Right ventricle myocardium superior (tissue), 1 donor: ENCODE results near the gene TEX22. TPM values are rescaled to one million over a fixed set of nuclear protein-coding genes. Genes with fewer than 3 reads are reported as not detected.
"Not testable (repeated sequence)": the region's sequence is repeated elsewhere in the genome, so short reads cannot be mapped to it uniquely, and the experiment has no call there.

Source experiments
- ATAC-seq: fragments of 200-7000 bp; cut with Tn5 transposase; one replicate; pipeline ENCODE4 v1.9.1; 2020; ENCODE audit warnings: mild to moderate bottlenecking; ENCODE audit not compliant: poor library complexity
- DNase-seq: peaks from one replicate; pipeline ENCODE4 v3.0.0-alpha.2; 2020
- intact Hi-C: fragments of 100-400 bp; cut with DNase I; formaldehyde crosslinking; loops from one replicate; pipeline ENCODE4 v1.11.2; 2022
- long read RNA-seq: library from polyadenylated mRNA; unstranded; transcript quantifications from one replicate; pipeline ENCODE4 v2.0.0, GENCODE V29; 2021
- total RNA-seq: library from RNA; stranded (reverse); fragmentation: NEBNext Ultra II Directional; extraction: Animal tissue kit (Norgen Biotek cat#: 25700); gene quantifications from one replicate; pipeline ENCODE4 v1.2.1, GENCODE V29; 2021
- donor health status: DM: no; HTN: yes; CAD: no; lungs with severe emphysema.

The TEX22 gene
- 1.9 TPM for total RNA-seq
- long read RNA-seq, partial matches to known transcripts, result 0 of 2 reads
- long read RNA-seq, other reads (novel, unspliced or antisense), result 1 of 2 reads

- peak; percentile 96 for DNase-seq
- ATAC-seq, result peak; percentile 95
- intact Hi-C loops, result no loop called here
Observed at GRCh38 chr14:105398044-105398725, at the start of gene TEX22. TEX22 (plus strand) TSS chr14:105398538; CDS start chr14:105399341, 803 bp downstream.

- no peak for ATAC-seq
- DNase-seq, result no peak
- intact Hi-C loops, result no loop called here
Observed at GRCh38 chr14:105348945-105349699, 49.2 kb upstream of the TEX22 start.

GRCh38 chr14:105349992-105350391, 48.3 kb upstream of the TEX22 start:
- no peak for ATAC-seq

GRCh38 chr14:105350450-105351244, 47.7 kb upstream of the TEX22 start:
- ATAC-seq (no peak), DNase-seq (no peak)
- intact Hi-C loops, result loop anchor here (5.0 to 10.0 kb wide), 2 partner anchors 148 to 256 kb away; no protein-coding TSS in a partner anchor

More at GRCh38 chr14:105349992-105350391, 48.3 kb upstream of the TEX22 start:
- DNase-seq, result no peak
- intact Hi-C loops, result loop anchor here (5.0 to 10.0 kb wide), 2 partner anchors 148 to 255 kb away; no protein-coding TSS in a partner anchor

GRCh38 chr14:105351410-105351809, 46.9 kb upstream of the TEX22 start:
- DNase-seq, result no peak
- intact Hi-C loops, result loop anchor here (5.0 to 10.0 kb wide), 2 partner anchors 149 to 257 kb away; no protein-coding TSS in a partner anchor
- no peak for ATAC-seq

GRCh38 chr14:105351920-105352851, 46.2 kb upstream of the TEX22 start:
- ATAC-seq (peak; percentile 92), DNase-seq (peak; percentile 82)
- intact Hi-C loops, result loop anchor here (5.0 to 10.0 kb wide), 2 partner anchors 150 to 257 kb away; no protein-coding TSS in a partner anchor

GRCh38 chr14:105353136-105353535, 45.2 kb upstream of the TEX22 start:
- ATAC-seq (no peak), DNase-seq (no peak)
- intact Hi-C loops, result loop anchor here (5.0 to 10.0 kb wide), 2 partner anchors 151 to 258 kb away; no protein-coding TSS in a partner anchor

GRCh38 chr14:105354541-105354940, 43.8 kb upstream of the TEX22 start:
- intact Hi-C loops, result loop anchor here (5.0 to 10.0 kb wide), 2 partner anchors 152 to 260 kb away; no protein-coding TSS in a partner anchor
- DNase-seq (no peak), ATAC-seq (no peak)

GRCh38 chr14:105355049-105355575, 43.2 kb upstream of the TEX22 start:
- no peak for ATAC-seq
- DNase-seq, result no peak
- intact Hi-C loops, result loop anchor here (10.0 kb wide), 1 partner anchor 260 kb away; no protein-coding TSS in a partner anchor

- intact Hi-C loops, result loop anchor here (10.0 kb wide), 1 partner anchor 261 kb away; no protein-coding TSS in a partner anchor
- no peak for ATAC-seq
Observed at GRCh38 chr14:105355850-105356604, 42.3 kb upstream of the TEX22 start.

GRCh38 chr14:105356927-105357326, 41.4 kb upstream of the TEX22 start:
- intact Hi-C loops, result loop anchor here (10.0 kb wide), 1 partner anchor 262 kb away; no protein-coding TSS in a partner anchor
- ATAC-seq (no peak), DNase-seq (no peak)

More at GRCh38 chr14:105355850-105356604, 42.3 kb upstream of the TEX22 start:
- DNase-seq, result no peak

- intact Hi-C loops, result loop anchor here (10.0 kb wide), 1 partner anchor 263 kb away; no protein-coding TSS in a partner anchor
- ATAC-seq, result peak; percentile 21
Observed at GRCh38 chr14:105357626-105358025, 40.7 kb upstream of the TEX22 start.

GRCh38 chr14:105358140-105358846, 40.0 kb upstream of the TEX22 start:
- DNase-seq, result no peak
- peak; percentile 15 for ATAC-seq
- intact Hi-C loops, result loop anchor here (10.0 kb wide), 1 partner anchor 263 kb away; no protein-coding TSS in a partner anchor

More at GRCh38 chr14:105357626-105358025, 40.7 kb upstream of the TEX22 start:
- DNase-seq, result no peak

- DNase-seq, result no peak
Observed at GRCh38 chr14:105358943-105359342, 39.4 kb upstream of the TEX22 start.

GRCh38 chr14:105361412-105361811, 36.9 kb upstream of the TEX22 start:
- DNase-seq, ATAC-seq, intact Hi-C loops: not testable (repeated sequence)

More at GRCh38 chr14:105358943-105359342, 39.4 kb upstream of the TEX22 start:
- intact Hi-C loops, result loop anchor here (10.0 kb wide), 1 partner anchor 264 kb away; no protein-coding TSS in a partner anchor
- ATAC-seq, result no peak
